ENCODE data around the gene RPL19.

- TF ChIP-seq, protein P1, sequence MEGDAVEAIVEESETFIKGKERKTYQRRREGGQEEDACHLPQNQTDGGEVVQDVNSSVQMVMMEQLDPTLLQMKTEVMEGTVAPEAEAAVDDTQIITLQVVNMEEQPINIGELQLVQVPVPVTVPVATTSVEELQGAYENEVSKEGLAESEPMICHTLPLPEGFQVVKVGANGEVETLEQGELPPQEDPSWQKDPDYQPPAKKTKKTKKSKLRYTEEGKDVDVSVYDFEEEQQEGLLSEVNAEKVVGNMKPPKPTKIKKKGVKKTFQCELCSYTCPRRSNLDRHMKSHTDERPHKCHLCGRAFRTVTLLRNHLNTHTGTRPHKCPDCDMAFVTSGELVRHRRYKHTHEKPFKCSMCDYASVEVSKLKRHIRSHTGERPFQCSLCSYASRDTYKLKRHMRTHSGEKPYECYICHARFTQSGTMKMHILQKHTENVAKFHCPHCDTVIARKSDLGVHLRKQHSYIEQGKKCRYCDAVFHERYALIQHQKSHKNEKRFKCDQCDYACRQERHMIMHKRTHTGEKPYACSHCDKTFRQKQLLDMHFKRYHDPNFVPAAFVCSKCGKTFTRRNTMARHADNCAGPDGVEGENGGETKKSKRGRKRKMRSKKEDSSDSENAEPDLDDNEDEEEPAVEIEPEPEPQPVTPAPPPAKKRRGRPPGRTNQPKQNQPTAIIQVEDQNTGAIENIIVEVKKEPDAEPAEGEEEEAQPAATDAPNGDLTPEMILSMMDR (IDR thresholded peaks at IDR 0.05): no peak
- TF ChIP-seq POLR2A (IDR thresholded peaks at IDR 0.05): no peak
These were observed 16.4 kb upstream of the RPL19 start for GRCh38 chr17:39183720-39184119.
